ENCODE measurements around the gene TCP11L1. TPM values are rescaled to one million over a fixed set of nuclear protein-coding genes. Genes with fewer than 3 reads are reported as not detected.
"Not testable (repeated sequence)": the region's sequence is repeated elsewhere in the genome, so short reads cannot be mapped to it uniquely, and the experiment has no call there.

TCP11L1 gene
- polyA plus RNA-seq, 1 donor, result 10.5 TPM

DNA sequence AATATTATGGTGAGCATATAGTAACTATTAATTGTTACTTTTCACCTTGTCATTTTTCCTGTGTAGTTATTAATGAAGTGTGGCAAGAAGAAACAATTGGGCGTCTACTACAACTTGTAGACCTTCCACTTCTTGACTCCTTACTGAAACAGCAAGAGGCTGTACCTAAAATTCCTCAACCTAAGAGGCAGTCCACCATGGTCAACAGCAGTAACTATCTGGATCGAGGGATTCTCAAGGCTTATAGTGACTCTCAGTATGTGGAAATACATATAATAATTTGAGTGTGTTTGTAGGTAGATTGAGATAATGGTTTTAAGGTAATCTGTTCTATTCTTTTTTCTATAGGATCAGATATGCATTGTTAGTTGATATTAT is 10.8 kb upstream of the TCP11L1 start:
- Histone ChIP-seq H3K36me3 (ENCODE audit: control insufficient read depth, insufficient read depth, low read length) (peaks cover 14% of the 10 kb centered on the region), H3K4me3 (ENCODE audit: low read length) (no peak overlapping the region), H3K9me3 (ENCODE audit: control insufficient read depth, low read depth, low read length) (no peaks in the 10 kb centered on the region), H3K4me1 (ENCODE audit: control insufficient read depth, insufficient read depth, low read length) (peaks cover 3% of the 10 kb centered on the region), H3K27me3 (ENCODE audit: control insufficient read depth, insufficient read depth, low read length) (no peaks in the 10 kb centered on the region), H3K27ac (ENCODE audit: low read length) (no peak overlapping the region)
- WGBS (ENCODE audit: insufficient coverage, low lambda C conversion rate), result no CpG with 5 or more reads among the region's 2 CpGs
- no peak for DNase-seq

- peaks cover 14% of the 10 kb centered on the region for H3K36me3 ChIP-seq (ENCODE audit: control insufficient read depth, insufficient read depth, low read length)
- not testable (repeated sequence) for H3K4me1 ChIP-seq (ENCODE audit: control insufficient read depth, insufficient read depth, low read length); H3K27me3 ChIP-seq (ENCODE audit: control insufficient read depth, insufficient read depth, low read length); DNase-seq; H3K27ac ChIP-seq (ENCODE audit: low read length); H3K9me3 ChIP-seq (ENCODE audit: control insufficient read depth, low read depth, low read length); H3K4me3 ChIP-seq (ENCODE audit: low read length)
- 100% methylated on average over 1 of the region's 6 CpGs for WGBS (ENCODE audit: insufficient coverage, low lambda C conversion rate)
Observed at GRCh38 chr11:33029218-33029617, 10.2 kb upstream of the TCP11L1 start.

- Histone ChIP-seq H3K4me1 (ENCODE audit: control insufficient read depth, insufficient read depth, low read length) (peaks cover 6% of the 10 kb centered on the region), H3K36me3 (ENCODE audit: control insufficient read depth, insufficient read depth, low read length) (peaks cover 6% of the 10 kb centered on the region), H3K4me3 (ENCODE audit: low read length) (no peak overlapping the region), H3K9me3 (ENCODE audit: control insufficient read depth, low read depth, low read length) (no peaks in the 10 kb centered on the region), H3K27ac (ENCODE audit: low read length) (no peak overlapping the region), H3K27me3 (ENCODE audit: control insufficient read depth, insufficient read depth, low read length) (no peaks in the 10 kb centered on the region)
- DNase-seq, result no peak
- whole genome bisulfite sequencing (ENCODE audit: insufficient coverage, low lambda C conversion rate), result 71% methylated on average over 3 of the region's 4 CpGs
Observed at GRCh38 chr11:33033493-33033892, 5.9 kb upstream of the TCP11L1 start.

- peak in 1 of 2 donors; percentile 60 for DNase-seq
- no peaks in the 10 kb centered on the region for H3K27me3 ChIP-seq (ENCODE audit: control insufficient read depth, insufficient read depth, low read length)
- H3K9me3 ChIP-seq (ENCODE audit: control insufficient read depth, low read depth, low read length), result no peaks in the 10 kb centered on the region
- H3K36me3 ChIP-seq (ENCODE audit: control insufficient read depth, insufficient read depth, low read length), result peaks cover 6% of the 10 kb centered on the region
- WGBS (ENCODE audit: insufficient coverage, low lambda C conversion rate), result no CpG with 5 or more reads among the region's 1 CpG
- H3K4me1 ChIP-seq (ENCODE audit: control insufficient read depth, insufficient read depth, low read length), result peaks cover 7% of the 10 kb centered on the region
- peak overlapping the region; percentile 81 for H3K27ac ChIP-seq (ENCODE audit: low read length)
- peak overlapping the region; percentile 11 for H3K4me3 ChIP-seq (ENCODE audit: low read length)
Observed at GRCh38 chr11:33035011-33035410, 4.4 kb upstream of the TCP11L1 start.

DNA sequence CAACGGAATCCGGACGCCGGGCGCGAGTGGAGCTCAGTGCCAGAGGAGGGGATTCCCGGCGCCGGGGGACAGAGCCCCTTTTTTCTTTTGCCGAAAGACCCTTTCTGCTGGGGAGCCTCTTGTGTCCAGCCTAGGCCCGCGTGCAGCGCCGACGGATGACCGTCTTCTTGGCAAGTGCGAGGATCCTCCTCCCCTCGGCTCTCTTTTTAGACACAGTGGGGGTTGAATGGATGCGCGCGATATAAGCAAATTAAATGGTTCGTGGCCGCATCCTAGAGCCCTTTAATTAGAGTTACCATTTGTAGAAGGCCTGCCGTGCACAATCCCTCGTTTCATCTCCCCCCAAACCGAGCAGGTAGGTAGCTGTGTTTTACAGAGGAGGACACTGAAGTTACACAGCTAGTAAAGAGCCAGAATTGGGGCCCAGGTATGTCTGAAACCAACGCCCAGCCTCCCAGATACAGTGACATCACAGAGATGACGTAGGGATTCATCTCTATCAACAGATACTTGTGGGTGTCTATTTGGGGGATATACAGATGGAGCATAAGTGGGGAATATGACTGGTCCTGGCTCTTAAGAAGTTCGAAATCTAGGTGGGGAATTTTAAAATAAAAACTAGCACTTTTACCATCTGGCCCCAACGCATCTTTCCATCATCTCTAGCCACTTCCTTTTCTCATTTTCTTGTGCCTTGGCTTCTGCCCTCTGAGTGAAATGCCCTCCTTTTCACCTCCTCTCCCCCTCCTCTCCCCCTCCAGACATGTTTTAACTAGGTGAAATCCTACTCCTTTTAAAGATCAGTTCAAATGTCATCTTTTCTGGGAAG is 875 bp downstream of the TCP11L1 start:
- Histone ChIP-seq H3K36me3 (ENCODE audit: control insufficient read depth, insufficient read depth, low read length) (peaks cover 12% of the 10 kb centered on the region), H3K4me3 (ENCODE audit: low read length) (peak overlapping the region; percentile 76), H3K27me3 (ENCODE audit: control insufficient read depth, insufficient read depth, low read length) (no peaks in the 10 kb centered on the region), H3K4me1 (ENCODE audit: control insufficient read depth, insufficient read depth, low read length) (peaks cover 15% of the 10 kb centered on the region), H3K9me3 (ENCODE audit: control insufficient read depth, low read depth, low read length) (no peaks in the 10 kb centered on the region), H3K27ac (ENCODE audit: low read length) (peak overlapping the region; percentile 97)
- DNase-seq, result peak in 1 of 2 donors; percentile 36
- 54% methylated on average over 2 of the region's 30 CpGs for WGBS (ENCODE audit: insufficient coverage, low lambda C conversion rate)

DNA sequence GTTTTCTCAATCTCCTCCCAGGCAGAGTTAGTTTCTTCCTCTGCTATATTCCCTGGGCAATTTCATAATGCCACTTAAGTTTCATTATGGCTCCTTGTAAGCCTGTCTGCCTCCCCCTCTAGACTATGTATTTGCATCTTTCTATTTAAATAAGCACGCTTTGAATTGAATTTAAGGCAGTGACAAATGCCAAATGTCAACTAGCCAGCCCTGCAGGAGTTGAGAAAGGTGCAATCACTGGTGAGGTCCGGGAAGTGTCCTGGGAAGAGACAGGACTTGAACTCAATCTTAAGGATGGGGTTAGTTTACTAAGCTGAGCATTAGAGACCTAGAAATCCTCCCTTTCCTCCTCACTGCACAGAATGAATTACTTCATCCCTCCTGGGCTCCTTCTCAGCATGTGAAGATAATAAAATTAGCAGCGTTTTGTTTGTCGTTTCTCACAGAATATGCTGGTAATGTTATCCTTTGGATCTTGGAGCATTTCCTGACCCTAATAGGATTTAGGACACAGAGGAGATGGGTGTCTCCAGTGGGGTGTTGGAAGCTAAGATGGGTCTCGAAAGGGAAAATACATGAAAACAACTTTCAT is 1.6 kb downstream of the TCP11L1 start:
- peaks cover 9% of the 10 kb centered on the region for H3K4me1 ChIP-seq (ENCODE audit: control insufficient read depth, insufficient read depth, low read length)
- peaks cover 12% of the 10 kb centered on the region for H3K36me3 ChIP-seq (ENCODE audit: control insufficient read depth, insufficient read depth, low read length)
- H3K27ac ChIP-seq (ENCODE audit: low read length), result no peak overlapping the region
- no peaks in the 10 kb centered on the region for H3K27me3 ChIP-seq (ENCODE audit: control insufficient read depth, insufficient read depth, low read length)
- 50% methylated on average over 2 of the region's 5 CpGs for WGBS (ENCODE audit: insufficient coverage, low lambda C conversion rate)
- H3K9me3 ChIP-seq (ENCODE audit: control insufficient read depth, low read depth, low read length), result no peaks in the 10 kb centered on the region
- no peak for DNase-seq
- no peak overlapping the region for H3K4me3 ChIP-seq (ENCODE audit: low read length)

GRCh38 chr11:33043221-33043830 is 4.0 kb downstream of the TCP11L1 start:
- Histone ChIP-seq H3K4me3 (ENCODE audit: low read length) (no peak overlapping the region), H3K9me3 (ENCODE audit: control insufficient read depth, low read depth, low read length) (no peaks in the 10 kb centered on the region), H3K36me3 (ENCODE audit: control insufficient read depth, insufficient read depth, low read length) (peaks cover 19% of the 10 kb centered on the region), H3K27me3 (ENCODE audit: control insufficient read depth, insufficient read depth, low read length) (no peaks in the 10 kb centered on the region), H3K27ac (ENCODE audit: low read length) (no peak overlapping the region), H3K4me1 (ENCODE audit: control insufficient read depth, insufficient read depth, low read length) (peaks cover 9% of the 10 kb centered on the region)
- WGBS (ENCODE audit: insufficient coverage, low lambda C conversion rate), result 83% methylated on average over 1 of the region's 2 CpGs
- no peak for DNase-seq

GRCh38 chr11:33044285-33044756 is 4.9 kb downstream of the TCP11L1 start:
- H3K27ac ChIP-seq (ENCODE audit: low read length), result no peak overlapping the region
- WGBS (ENCODE audit: insufficient coverage, low lambda C conversion rate), result 95% methylated on average over 3 of the region's 4 CpGs

GRCh38 chr11:33045551-33046255 is 6.3 kb downstream of the TCP11L1 start:
- DNase-seq, result no peak
- WGBS (ENCODE audit: insufficient coverage, low lambda C conversion rate), result no CpG with 5 or more reads among the region's 8 CpGs
- no peak overlapping the region for H3K27ac ChIP-seq (ENCODE audit: low read length)

More at GRCh38 chr11:33044285-33044756, 4.9 kb downstream of the TCP11L1 start:
- DNase-seq, result no peak
- Histone ChIP-seq H3K27me3 (ENCODE audit: control insufficient read depth, insufficient read depth, low read length) (no peaks in the 10 kb centered on the region), H3K36me3 (ENCODE audit: control insufficient read depth, insufficient read depth, low read length) (peaks cover 19% of the 10 kb centered on the region), H3K4me3 (ENCODE audit: low read length) (no peak overlapping the region), H3K4me1 (ENCODE audit: control insufficient read depth, insufficient read depth, low read length) (peaks cover 11% of the 10 kb centered on the region), H3K9me3 (ENCODE audit: control insufficient read depth, low read depth, low read length) (no peaks in the 10 kb centered on the region)

GRCh38 chr11:33048701-33049100 is 9.3 kb downstream of the TCP11L1 start:
- H3K27ac ChIP-seq (ENCODE audit: low read length), result not testable (repeated sequence)

More at GRCh38 chr11:33045551-33046255, 6.3 kb downstream of the TCP11L1 start:
- Histone ChIP-seq H3K27me3 (ENCODE audit: control insufficient read depth, insufficient read depth, low read length) (no peaks in the 10 kb centered on the region), H3K9me3 (ENCODE audit: control insufficient read depth, low read depth, low read length) (no peaks in the 10 kb centered on the region), H3K4me1 (ENCODE audit: control insufficient read depth, insufficient read depth, low read length) (peaks cover 15% of the 10 kb centered on the region), H3K36me3 (ENCODE audit: control insufficient read depth, insufficient read depth, low read length) (peaks cover 19% of the 10 kb centered on the region), H3K4me3 (ENCODE audit: low read length) (no peak overlapping the region)

More at GRCh38 chr11:33048701-33049100, 9.3 kb downstream of the TCP11L1 start:
- Histone ChIP-seq H3K36me3 (ENCODE audit: control insufficient read depth, insufficient read depth, low read length) (peaks cover 18% of the 10 kb centered on the region), H3K4me1 (ENCODE audit: control insufficient read depth, insufficient read depth, low read length) (peaks cover 13% of the 10 kb centered on the region)
- H3K4me3 ChIP-seq (ENCODE audit: low read length); H3K27me3 ChIP-seq (ENCODE audit: control insufficient read depth, insufficient read depth, low read length); DNase-seq; H3K9me3 ChIP-seq (ENCODE audit: control insufficient read depth, low read depth, low read length): not testable (repeated sequence)
- no CpG with 5 or more reads among the region's 6 CpGs for WGBS (ENCODE audit: insufficient coverage, low lambda C conversion rate)
